ENCODE results near the gene MYRFL. TPM values are rescaled to one million over a fixed set of nuclear protein-coding genes. Genes with fewer than 3 reads are reported as not detected.

The MYRFL gene
- total and polyA plus RNA-seq, 2 of the 8 experiments (the other 6 are each of a cell fraction or from before 2014, with no cell fraction given) = 1.1 to 2.0 TPM

- no peak for TF ChIP-seq RAD21 (IDR thresholded peaks at IDR 0.05 in 1 of 2, conservative IDR thresholded peaks at IDR 0.05 in 1 of 2; ENCODE audit: low read depth in 2 of 2, low read length in 2 of 2)
These were observed 124.4 kb downstream of the MYRFL start (continued) for GRCh38 chr12:69949311-69950002.
